Measurements from ENCODE around the gene SFXN3. TPM values are rescaled to one million over a fixed set of nuclear protein-coding genes. Genes with fewer than 3 reads are reported as not detected.

SFXN3 gene
- total and polyA plus RNA-seq, 2 of the 8 experiments (the other 6 are each of a cell fraction or from before 2014, with no cell fraction given), result 2.6 to 2.8 TPM

DNA sequence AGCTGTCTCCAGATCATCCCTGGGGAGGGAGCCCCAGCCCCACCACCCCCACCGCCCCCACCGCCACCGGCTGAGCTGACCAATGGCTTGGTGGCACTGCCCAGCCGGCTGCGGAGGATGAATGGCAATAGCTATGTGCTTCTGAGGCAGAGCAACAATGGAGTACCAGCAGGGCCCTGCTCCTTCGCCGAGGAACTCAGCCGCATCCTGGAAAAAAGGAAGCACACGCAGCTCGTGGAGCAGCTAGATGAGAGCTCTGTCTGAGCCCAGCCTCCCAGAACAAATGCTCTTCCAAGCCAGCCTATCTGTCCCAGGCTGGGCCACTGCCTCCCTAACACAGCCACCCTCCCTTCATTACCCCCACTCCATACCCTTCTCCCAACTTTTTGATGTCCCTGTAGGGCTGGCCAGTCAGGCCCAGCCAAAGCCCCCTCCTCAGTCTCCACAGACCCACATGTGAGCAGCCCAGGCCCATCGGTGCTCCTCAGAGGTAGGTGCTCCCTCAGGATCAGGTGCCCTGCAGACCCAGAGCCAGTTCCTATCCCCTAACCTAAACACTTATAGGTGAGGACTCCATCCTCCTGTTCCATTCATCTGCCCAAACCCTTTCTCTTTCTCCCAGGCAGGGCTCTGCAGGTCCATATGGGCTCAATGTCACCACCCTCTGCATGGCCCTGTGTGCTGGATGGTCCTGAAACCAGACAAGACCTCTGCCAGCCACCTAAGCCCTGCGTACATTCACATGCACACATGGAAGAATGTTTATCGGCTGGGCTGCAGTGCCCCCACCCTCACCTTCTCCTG is 47.0 kb upstream of the SFXN3 start:
- 86% methylated on average over 9 of the region's 13 CpGs; no CpG with 5 or more reads in 1 of the 2 experiments for WGBS, 2 experiments (ENCODE audit: extremely low coverage in 1 of 2, insufficient coverage in 1 of 2, insufficient read length in 1 of 2, insufficient replicate concordance in 2 of 2, low coverage in 1 of 2, low lambda C conversion rate in 2 of 2, missing lambda C conversion rate in 1 of 2)
- H2AK5ac ChIP-seq (ENCODE audit: low read depth, low read length), result no peak overlapping the region
- H3K56ac ChIP-seq (replicated peaks; ENCODE audit: insufficient read length, low read depth, low read length), result no peak overlapping the region
- no peak overlapping the region for H4K8ac ChIP-seq (ENCODE audit: extremely low read depth, insufficient read depth, low read length)
- H2BK12ac ChIP-seq (ENCODE audit: low read depth, low read length), result no peak overlapping the region
- no peaks in the 10 kb centered on the region for H3K9me3 ChIP-seq (ENCODE audit: insufficient read depth in 2 of 2, low read depth in 1 of 2, low read length in 1 of 2)
- no peak overlapping the region for H3K9ac ChIP-seq (replicated peaks in 1 of 4; ENCODE audit: extremely low read depth in 1 of 4, low read depth in 3 of 4, low read length in 3 of 4)
- H4K91ac ChIP-seq (replicated peaks; ENCODE audit: insufficient read length, low read length), result no peak overlapping the region
- H4K20me1 ChIP-seq (replicated peaks in 1 of 2; ENCODE audit: control insufficient read depth in 1 of 2, insufficient read depth in 2 of 2, low read length in 2 of 2), result peaks cover 0 to 10% of the 10 kb centered on the region in 2 experiments
- no peak overlapping the region for H2BK5ac ChIP-seq (ENCODE audit: low read depth, low read length)
- H2BK20ac ChIP-seq (ENCODE audit: low read length), result no peak overlapping the region
- H3K4me2 ChIP-seq (ENCODE audit: insufficient read depth in 1 of 2, low read depth in 2 of 2, low read length in 2 of 2), result no peak overlapping the region
- no peak for DNase-seq (ENCODE audit: low read depth in 1 of 2, low spot score in 2 of 2)
- H3K36me3 ChIP-seq (ENCODE audit: control insufficient read depth in 2 of 4, insufficient read depth in 4 of 4, low read length in 3 of 4), result peaks cover 0 to 24% (median 7%) of the 10 kb centered on the region in 4 experiments; a peak in 4 of 8 replicates
- CTCF ChIA-PET (ENCODE audit: partially characterized antibody), result interaction anchor here (1.0 to 21.2 kb wide), 4 partner anchors 14 to 29 kb away, joined by 4 to 352 read pairs (median 6); no protein-coding TSS in a partner anchor
- no peak overlapping the region for H2AFZ ChIP-seq (ENCODE audit: low read length)
- H3K18ac ChIP-seq (ENCODE audit: extremely low read depth, low read length), result no peak overlapping the region
- H2BK120ac ChIP-seq (replicated peaks; ENCODE audit: low read depth, low read length), result no peak overlapping the region
- no peak for FAIRE-seq
- peaks cover 9% of the 10 kb centered on the region; the same call in 1 of the 2 replicates for H3K23me2 ChIP-seq (ENCODE audit: low read depth, low read length)
- no peak overlapping the region for H3K4me3 ChIP-seq (ENCODE audit: extremely low read depth in 1 of 4, insufficient read depth in 2 of 4, low read depth in 3 of 4, low read length in 4 of 4)
- H2BK15ac ChIP-seq (ENCODE audit: low read length), result no peak overlapping the region
- no peaks in the 10 kb centered on the region for H3K27me3 ChIP-seq (replicated peaks in 1 of 4; ENCODE audit: control insufficient read depth in 3 of 4, extremely low read depth in 1 of 4, insufficient read depth in 3 of 4, low read length in 3 of 4)
- H3K79me1 ChIP-seq (ENCODE audit: low read depth, low read length), result peaks cover 15% of the 10 kb centered on the region
- H4K5ac ChIP-seq (ENCODE audit: insufficient read length, low read depth, low read length), result no peak overlapping the region
- H3K79me2 ChIP-seq (ENCODE audit: control insufficient read depth in 1 of 2, insufficient read depth in 2 of 2, low read length in 2 of 2), result peaks cover 15 to 27% of the 10 kb centered on the region in 2 experiments
- peaks cover 0 to 12% (median 5%) of the 10 kb centered on the region in 4 experiments; a peak in 4 of 7 replicates for H3K4me1 ChIP-seq (replicated peaks in 1 of 4; ENCODE audit: control insufficient read depth in 3 of 4, insufficient read depth in 4 of 4, low read length in 3 of 4)
- POLR2A ChIA-PET (ENCODE audit: partially characterized antibody), result interaction anchor here (1.3 to 1.7 kb wide), 3 partner anchors 9 to 18 kb away, joined by 3 to 4 read pairs (median 3); partner anchors contain the start of gene SEMA4G
- H3K4ac ChIP-seq (replicated peaks; ENCODE audit: insufficient read length, low read depth, low read length), result no peak overlapping the region
- H3K27ac ChIP-seq (ENCODE audit: low read depth, low read length), result no peak overlapping the region
- no peak overlapping the region for H3K14ac ChIP-seq (ENCODE audit: insufficient read length)
- H3K23ac ChIP-seq (ENCODE audit: insufficient read length), result no peak overlapping the region
- TF ChIP-seq RAD21 (IDR thresholded peaks at IDR 0.05 in 1 of 2, conservative IDR thresholded peaks at IDR 0.05 in 1 of 2; ENCODE audit: low read depth in 2 of 2, low read length in 2 of 2) (no peak), CBX8 (IDR thresholded peaks at IDR 0.05; ENCODE audit: borderline replicate concordance, low read depth, low read length) (no peak), RNF2 (IDR thresholded peaks at IDR 0.05; ENCODE audit: borderline replicate concordance, low read depth, low read length, missing control alignments, poor library complexity, severe bottlenecking) (no peak), BCL11A (IDR thresholded peaks at IDR 0.05; ENCODE audit: low read depth in 2 of 2, low read length in 2 of 2) (no peak), KDM1A (IDR thresholded peaks at IDR 0.05; ENCODE audit: borderline replicate concordance, low read length) (no peak), TAF7 (optimal IDR thresholded peaks at IDR 0.05; ENCODE audit: borderline replicate concordance, low read depth, low read length) (no peak), EZH2 (IDR thresholded peaks at IDR 0.05; ENCODE audit: low read depth, low read length, severe bottlenecking) (no peak)
- TF ChIP-seq, protein P1, sequence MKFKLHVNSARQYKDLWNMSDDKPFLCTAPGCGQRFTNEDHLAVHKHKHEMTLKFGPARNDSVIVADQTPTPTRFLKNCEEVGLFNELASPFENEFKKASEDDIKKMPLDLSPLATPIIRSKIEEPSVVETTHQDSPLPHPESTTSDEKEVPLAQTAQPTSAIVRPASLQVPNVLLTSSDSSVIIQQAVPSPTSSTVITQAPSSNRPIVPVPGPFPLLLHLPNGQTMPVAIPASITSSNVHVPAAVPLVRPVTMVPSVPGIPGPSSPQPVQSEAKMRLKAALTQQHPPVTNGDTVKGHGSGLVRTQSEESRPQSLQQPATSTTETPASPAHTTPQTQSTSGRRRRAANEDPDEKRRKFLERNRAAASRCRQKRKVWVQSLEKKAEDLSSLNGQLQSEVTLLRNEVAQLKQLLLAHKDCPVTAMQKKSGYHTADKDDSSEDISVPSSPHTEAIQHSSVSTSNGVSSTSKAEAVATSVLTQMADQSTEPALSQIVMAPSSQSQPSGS (IDR thresholded peaks at IDR 0.05; ENCODE audit: low read length), result no peak

All from H1 (cell line).